ENCODE results near the gene TEAD2.

The TEAD2 gene

DNA sequence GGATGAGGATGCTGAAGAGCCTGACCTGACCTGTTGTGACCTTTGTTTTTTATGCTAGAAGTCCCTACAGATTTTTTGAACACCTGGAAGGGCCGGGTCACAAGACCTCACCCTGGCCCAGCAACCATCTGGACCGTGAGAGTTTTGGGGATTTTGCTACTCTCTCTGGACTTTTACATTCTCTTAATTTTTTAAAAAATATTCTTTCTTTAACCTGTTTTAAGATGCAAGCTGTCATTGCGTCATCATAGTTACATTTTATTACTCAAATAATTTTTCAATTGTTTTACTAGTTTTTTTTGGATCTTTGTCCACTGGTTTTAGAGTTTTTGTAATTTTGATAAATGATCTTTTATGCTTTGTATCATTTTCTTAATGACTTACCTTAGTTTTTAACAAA lies 9.0 kb upstream of the TEAD2 start:
- Mint-ChIP-seq H3K9me3 (peaks cover 9% of the 10 kb centered on the region), H3K27me3 (ENCODE audit: low read depth) (peaks cover 3% of the 10 kb centered on the region), H3K4me3 (no peak overlapping the region), H3K36me3 (ENCODE audit: low read depth) (no peaks in the 10 kb centered on the region), H3K4me1 (ENCODE audit: low read depth) (no peaks in the 10 kb centered on the region), H3K27ac (no peak overlapping the region)
- no peak for DNase-seq (ENCODE audit: low spot score)

DNA sequence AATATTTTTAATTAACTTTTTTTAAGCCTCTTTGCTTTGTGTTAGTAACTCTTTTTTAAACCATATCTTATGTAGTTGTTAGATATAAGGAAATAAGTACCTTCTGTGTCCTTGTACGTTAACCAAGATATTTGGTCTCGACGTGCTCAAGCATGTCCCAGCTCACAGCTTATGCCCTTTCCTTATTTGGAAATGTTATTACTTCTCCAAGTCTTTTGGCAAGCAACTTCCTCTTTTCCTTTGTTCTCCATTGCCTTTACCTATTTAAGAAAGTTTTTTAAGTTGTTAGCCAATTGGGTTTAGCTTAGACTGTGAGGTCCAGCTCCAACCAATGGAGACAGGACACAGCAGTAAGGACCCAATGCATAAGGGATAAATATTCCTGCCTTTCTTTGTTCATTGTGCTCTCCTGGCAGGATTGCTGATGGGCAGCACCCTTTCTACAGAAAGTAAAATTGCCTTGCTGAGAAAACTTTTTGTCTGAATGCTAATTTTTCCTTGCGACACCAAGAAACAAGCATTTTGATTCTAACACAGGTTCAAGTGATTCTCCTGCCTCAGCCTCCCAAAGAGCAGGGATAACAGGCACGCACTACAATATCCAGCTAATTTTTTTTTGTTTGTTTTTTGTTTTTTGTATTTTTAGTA lies 6.6 kb upstream of the TEAD2 start:
- no peak for DNase-seq (ENCODE audit: low spot score)
- Mint-ChIP-seq H3K9me3 (peaks cover 9% of the 10 kb centered on the region), H3K36me3 (ENCODE audit: low read depth) (no peaks in the 10 kb centered on the region), H3K4me3 (no peak overlapping the region), H3K27me3 (ENCODE audit: low read depth) (peaks cover 8% of the 10 kb centered on the region), H3K27ac (no peak overlapping the region), H3K4me1 (ENCODE audit: low read depth) (no peaks in the 10 kb centered on the region)

- no peak for DNase-seq (ENCODE audit: low spot score)
- H3K27me3 Mint-ChIP-seq (ENCODE audit: low read depth), result peaks cover 18% of the 10 kb centered on the region
- no peak overlapping the region for H3K27ac Mint-ChIP-seq
- peaks cover 9% of the 10 kb centered on the region for H3K9me3 Mint-ChIP-seq
- no peak overlapping the region for H3K4me3 Mint-ChIP-seq
- H3K4me1 Mint-ChIP-seq (ENCODE audit: low read depth), result peaks cover 4% of the 10 kb centered on the region
- H3K36me3 Mint-ChIP-seq (ENCODE audit: low read depth), result no peaks in the 10 kb centered on the region
Measured at GRCh38 chr19:49366110-49366509, 3.9 kb upstream of the TEAD2 start.

GRCh38 chr19:49364083-49364737 lies 2.0 kb upstream of the TEAD2 start:
- Mint-ChIP-seq H3K4me3 (no peak overlapping the region), H3K9me3 (peaks cover 5% of the 10 kb centered on the region)
- no peak for DNase-seq (ENCODE audit: low spot score)

DNA sequence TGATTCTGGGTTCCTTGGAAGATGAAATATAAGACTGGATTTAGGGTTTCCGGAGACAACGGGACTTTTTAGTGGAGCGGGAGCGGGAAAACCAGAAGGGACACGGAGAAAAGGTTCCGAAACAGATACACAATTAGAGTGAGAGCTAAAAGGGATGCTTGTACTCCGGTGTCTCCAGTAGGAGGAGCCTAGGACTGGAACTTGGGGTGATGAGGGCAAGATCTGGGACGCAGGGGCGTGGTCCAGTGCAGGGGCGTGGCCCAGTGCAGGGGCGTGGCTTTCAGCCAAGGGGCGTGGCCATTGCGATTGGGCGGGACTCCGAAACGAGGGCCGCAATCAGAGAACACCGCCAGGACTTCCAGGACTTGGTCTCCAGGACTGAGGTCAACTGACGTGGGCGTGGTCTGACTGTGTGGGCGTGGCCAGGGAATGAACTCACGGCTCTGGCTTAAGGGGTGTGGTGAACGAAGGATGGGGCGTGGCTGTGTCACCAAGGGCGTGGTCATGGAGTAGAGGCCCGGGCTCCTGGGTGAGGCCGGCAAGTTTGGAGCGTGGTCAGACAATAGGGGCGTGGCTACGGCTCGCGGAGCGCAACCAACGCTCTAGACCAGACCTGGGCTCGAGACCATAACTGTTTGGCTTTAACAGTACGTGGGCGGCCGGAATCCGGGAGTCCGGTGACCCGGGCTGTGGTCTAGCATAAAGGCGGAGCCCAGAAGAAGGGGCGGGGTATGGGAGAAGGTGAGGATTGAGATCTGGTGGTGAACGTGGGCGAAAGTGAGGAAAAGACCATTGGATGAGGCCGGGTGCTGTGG lies 1.3 kb upstream of the TEAD2 start, which contains the start of gene DKKL1:
DKKL1 (plus strand) TSS at position 610 of the 815 bp plus-strand sequence; CDS start at position 732, 122 bp downstream.
- Mint-ChIP-seq H3K9me3 (no peaks in the 10 kb centered on the region), H3K4me3 (no peak within 1 kb of the TSS)

More at GRCh38 chr19:49364083-49364737, 2.0 kb upstream of the TEAD2 start:
- Mint-ChIP-seq H3K36me3 (ENCODE audit: low read depth) (no peaks in the 10 kb centered on the region), H3K4me1 (ENCODE audit: low read depth) (peaks cover 4% of the 10 kb centered on the region), H3K27ac (no peak overlapping the region), H3K27me3 (ENCODE audit: low read depth) (peaks cover 32% of the 10 kb centered on the region)

GRCh38 chr19:49362929-49363267 lies 682 bp upstream of the TEAD2 start:
- Mint-ChIP-seq H3K4me3 (no peak overlapping the region), H3K27ac (no peak overlapping the region), H3K9me3 (no peaks in the 10 kb centered on the region), H3K27me3 (ENCODE audit: low read depth) (peaks cover 34% of the 10 kb centered on the region), H3K4me1 (ENCODE audit: low read depth) (peaks cover 4% of the 10 kb centered on the region), H3K36me3 (ENCODE audit: low read depth) (no peaks in the 10 kb centered on the region)
- no peak for DNase-seq (ENCODE audit: low spot score)

More for the DNA sequence above, 1.3 kb upstream of the TEAD2 start, which contains the start of gene DKKL1:
- Mint-ChIP-seq H3K27ac (no peak within 1 kb of the TSS), H3K36me3 (ENCODE audit: low read depth) (no peaks in the 10 kb centered on the region), H3K27me3 (ENCODE audit: low read depth) (peaks cover 34% of the 10 kb centered on the region), H3K4me1 (ENCODE audit: low read depth) (peaks cover 4% of the 10 kb centered on the region)
- peak; percentile 81 for DNase-seq (ENCODE audit: low spot score)

DNA sequence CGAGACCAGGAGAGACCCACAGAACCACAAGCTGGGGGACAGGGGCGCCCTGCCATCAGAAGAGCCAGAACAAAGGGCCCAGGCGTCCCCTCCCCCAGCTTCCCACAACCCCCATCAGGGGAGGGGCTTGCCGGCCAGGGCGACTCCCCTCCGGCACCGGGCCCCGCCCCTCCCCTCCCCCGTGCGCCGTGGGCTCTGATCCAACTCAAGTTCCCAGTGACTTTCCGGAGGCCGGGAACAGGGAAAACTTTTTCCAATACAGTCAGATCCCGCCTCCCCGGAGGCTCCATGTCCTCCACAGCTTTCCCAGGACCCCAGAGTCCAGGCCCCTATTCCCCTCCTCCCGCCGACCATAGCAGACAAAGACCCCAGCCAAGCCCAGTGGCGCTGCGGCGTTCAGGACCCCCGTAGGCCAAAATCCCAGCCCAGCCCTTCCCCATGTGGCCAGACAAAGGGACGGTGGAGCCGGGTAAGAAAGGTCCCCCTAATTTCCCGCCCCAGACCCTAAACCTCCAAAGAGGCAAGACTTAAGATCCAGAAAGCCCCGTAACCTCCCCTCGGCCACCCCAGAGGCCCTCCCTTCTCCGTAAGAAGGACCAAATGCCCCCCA lies 673 bp downstream of the TEAD2 start:
- Mint-ChIP-seq H3K4me3 (no peak overlapping the region), H3K27me3 (ENCODE audit: low read depth) (peaks cover 42% of the 10 kb centered on the region), H3K36me3 (ENCODE audit: low read depth) (no peaks in the 10 kb centered on the region), H3K4me1 (ENCODE audit: low read depth) (peaks cover 4% of the 10 kb centered on the region), H3K9me3 (no peaks in the 10 kb centered on the region), H3K27ac (no peak overlapping the region)
- no peak for DNase-seq (ENCODE audit: low spot score)

DNA sequence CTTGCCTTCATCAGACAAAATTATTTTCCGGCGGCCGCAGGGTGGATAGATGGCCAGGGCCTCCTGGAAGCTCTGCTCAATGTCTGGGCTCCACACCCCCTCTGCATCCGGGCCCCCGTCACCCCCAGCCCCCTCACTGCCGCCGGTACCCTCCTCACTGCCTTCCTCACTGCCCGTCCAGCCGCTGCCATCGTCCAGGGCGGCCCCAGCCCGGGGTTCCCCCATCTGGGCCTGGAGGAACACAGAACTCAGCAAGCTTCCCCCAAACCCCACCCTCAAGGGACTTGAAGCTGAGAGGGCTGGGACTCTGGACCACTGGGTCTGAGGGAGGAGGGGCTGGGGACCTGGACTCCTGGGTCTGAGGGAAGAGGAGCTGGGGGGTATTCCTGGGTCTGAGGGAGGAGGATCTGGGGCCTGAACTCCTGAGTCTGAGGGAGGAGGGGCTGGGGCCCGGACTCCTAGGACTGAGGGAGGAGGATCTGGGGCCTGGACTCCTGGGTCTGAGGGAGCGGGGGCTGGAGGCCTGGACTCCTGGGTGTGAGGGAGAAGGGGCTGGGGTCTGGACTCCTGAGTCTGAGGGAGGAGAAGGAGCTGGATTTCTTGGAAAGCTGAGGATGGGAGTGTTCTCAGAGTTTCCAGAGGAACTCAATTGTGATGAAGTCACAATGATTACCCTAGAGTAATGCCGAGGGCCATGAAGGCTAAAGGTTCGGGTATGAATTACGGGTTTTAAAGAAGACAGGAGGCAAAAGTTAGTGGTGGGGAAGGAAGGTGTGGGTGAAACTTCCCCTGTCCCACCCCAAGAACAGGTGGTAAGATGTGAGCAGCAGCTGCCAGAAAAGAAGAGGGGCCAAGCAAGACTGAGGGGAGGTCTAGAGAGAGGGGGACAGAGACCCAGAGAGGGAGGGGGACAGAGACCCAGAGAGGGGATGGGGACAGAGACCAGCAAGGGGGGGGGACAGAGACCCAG lies 2.1 kb downstream of the TEAD2 start:
- H3K4me1 Mint-ChIP-seq (ENCODE audit: low read depth), result peaks cover 5% of the 10 kb centered on the region
- H3K4me3 Mint-ChIP-seq, result no peak overlapping the region
- no peaks in the 10 kb centered on the region for H3K9me3 Mint-ChIP-seq
- H3K36me3 Mint-ChIP-seq (ENCODE audit: low read depth), result no peaks in the 10 kb centered on the region
- no peak for DNase-seq (ENCODE audit: low spot score)
- H3K27me3 Mint-ChIP-seq (ENCODE audit: low read depth), result peaks cover 46% of the 10 kb centered on the region
- no peak overlapping the region for H3K27ac Mint-ChIP-seq

DNA sequence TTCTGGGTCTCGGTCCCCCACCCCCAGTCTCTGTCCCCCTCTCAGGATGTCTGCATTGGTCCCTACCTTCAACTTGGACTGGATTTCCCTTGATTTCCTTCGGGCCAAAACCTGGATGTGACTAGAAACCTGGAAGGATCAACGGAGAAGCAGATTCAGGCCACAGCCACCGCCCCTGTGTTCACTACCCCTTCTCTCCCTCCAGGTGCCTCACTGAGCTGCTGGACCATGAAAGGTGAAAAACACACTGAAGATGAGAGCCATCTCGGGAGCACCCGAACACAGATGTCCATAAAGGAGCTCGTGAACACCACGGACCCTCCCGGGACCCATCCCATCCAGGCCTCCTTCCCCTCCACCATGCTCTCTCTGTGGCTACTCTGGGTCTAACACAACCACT lies 5.0 kb downstream of the TEAD2 start:
- Mint-ChIP-seq H3K9me3 (no peaks in the 10 kb centered on the region), H3K27me3 (ENCODE audit: low read depth) (peaks cover 49% of the 10 kb centered on the region)
- DNase-seq (ENCODE audit: low spot score), result no peak

DNA sequence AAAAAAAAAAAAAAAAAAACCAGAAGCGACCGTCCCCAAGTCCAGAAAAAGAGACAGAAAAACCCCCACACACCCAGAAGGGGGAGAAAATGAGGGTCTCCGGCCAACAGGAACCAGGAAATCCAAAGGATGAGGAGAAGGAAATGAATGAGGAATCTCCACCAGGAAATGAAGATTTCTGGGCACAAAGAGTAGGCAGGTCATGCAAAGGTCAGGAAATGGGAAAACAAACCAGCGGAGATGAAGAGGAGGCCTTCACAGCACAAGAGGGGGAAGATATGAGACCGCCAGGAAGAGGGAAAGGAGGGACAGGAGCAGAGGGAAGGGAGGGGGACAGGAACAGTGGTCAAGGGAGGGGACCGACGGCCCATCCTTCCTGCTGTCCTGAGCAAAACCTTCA lies 5.8 kb downstream of the TEAD2 start:
- H3K9me3 Mint-ChIP-seq, result no peaks in the 10 kb centered on the region
- no peak overlapping the region for H3K27ac Mint-ChIP-seq
- H3K36me3 Mint-ChIP-seq (ENCODE audit: low read depth), result no peaks in the 10 kb centered on the region
- DNase-seq (ENCODE audit: low spot score), result no peak
- peaks cover 42% of the 10 kb centered on the region for H3K27me3 Mint-ChIP-seq (ENCODE audit: low read depth)
- H3K4me1 Mint-ChIP-seq (ENCODE audit: low read depth), result peaks cover 2% of the 10 kb centered on the region
- no peak overlapping the region for H3K4me3 Mint-ChIP-seq

More for the DNA sequence above, 5.0 kb downstream of the TEAD2 start:
- Mint-ChIP-seq H3K27ac (no peak overlapping the region), H3K4me1 (ENCODE audit: low read depth) (peaks cover 5% of the 10 kb centered on the region), H3K36me3 (ENCODE audit: low read depth) (no peaks in the 10 kb centered on the region), H3K4me3 (no peak overlapping the region)

GRCh38 chr19:49355909-49356353 lies 6.3 kb downstream of the TEAD2 start:
- Mint-ChIP-seq H3K4me3 (no peak overlapping the region), H3K9me3 (no peaks in the 10 kb centered on the region), H3K4me1 (ENCODE audit: low read depth) (peaks cover 2% of the 10 kb centered on the region), H3K27me3 (ENCODE audit: low read depth) (peaks cover 38% of the 10 kb centered on the region), H3K36me3 (ENCODE audit: low read depth) (no peaks in the 10 kb centered on the region), H3K27ac (no peak overlapping the region)
- no peak for DNase-seq (ENCODE audit: low spot score)

GRCh38 chr19:49349567-49349966 lies 12.6 kb downstream of the TEAD2 start:
- no peak for DNase-seq (ENCODE audit: low spot score)
- Mint-ChIP-seq H3K27ac (no peak overlapping the region), H3K27me3 (ENCODE audit: low read depth) (peaks cover 5% of the 10 kb centered on the region), H3K4me3 (no peak overlapping the region), H3K36me3 (ENCODE audit: low read depth) (peaks cover 4% of the 10 kb centered on the region), H3K9me3 (no peaks in the 10 kb centered on the region), H3K4me1 (ENCODE audit: low read depth) (peaks cover 5% of the 10 kb centered on the region)
